ENCODE measurements around the gene ZDHHC12.

The ZDHHC12 gene

DNA sequence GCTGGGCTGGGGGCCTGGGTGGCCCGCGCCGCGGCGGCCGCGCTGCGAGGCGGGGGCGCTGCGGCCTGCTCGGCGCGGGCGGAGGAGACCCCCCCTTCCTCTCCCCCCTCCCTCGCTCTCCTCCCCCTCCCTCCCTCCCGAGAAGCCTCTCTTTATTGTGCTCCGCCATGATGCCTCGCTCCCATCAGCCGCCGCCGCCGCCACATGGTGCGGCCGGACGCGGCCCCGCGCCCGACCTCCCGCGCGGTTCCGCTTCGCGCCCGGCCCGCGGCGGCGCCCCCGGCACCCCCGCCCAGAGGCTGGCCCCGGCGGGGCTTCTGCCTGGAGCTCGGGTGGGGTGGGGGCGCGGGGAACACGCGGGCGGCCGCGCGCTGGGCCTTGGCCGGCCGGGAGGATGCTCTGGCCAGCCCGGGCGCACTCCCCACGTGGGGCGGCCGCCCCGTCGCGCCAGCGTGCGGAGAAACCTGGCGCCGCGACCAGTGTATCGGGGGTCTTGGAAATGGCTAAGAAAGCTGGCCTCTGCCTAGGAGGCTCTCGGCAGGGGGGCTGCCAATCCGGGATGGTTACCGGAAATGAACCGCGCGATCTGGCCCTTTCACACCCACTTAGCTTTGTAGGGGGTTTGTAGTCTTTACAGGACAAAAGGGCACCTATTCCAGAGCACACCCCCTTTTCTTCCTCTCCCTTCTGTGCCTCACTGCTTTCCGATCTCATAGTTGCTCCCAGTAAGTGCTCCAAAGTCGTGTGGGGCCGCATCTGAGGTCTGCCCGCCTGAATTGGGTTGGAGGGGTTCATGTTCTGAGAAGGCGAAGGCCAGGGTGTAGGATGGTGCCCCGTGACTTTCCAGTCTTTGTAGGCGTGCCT lies 33.9 kb downstream of the ZDHHC12 start:
- no peak for DNase-seq (ENCODE audit: low read depth, low spot score)
- peak overlapping the region; percentile 81 for H3K27ac ChIP-seq

DNA sequence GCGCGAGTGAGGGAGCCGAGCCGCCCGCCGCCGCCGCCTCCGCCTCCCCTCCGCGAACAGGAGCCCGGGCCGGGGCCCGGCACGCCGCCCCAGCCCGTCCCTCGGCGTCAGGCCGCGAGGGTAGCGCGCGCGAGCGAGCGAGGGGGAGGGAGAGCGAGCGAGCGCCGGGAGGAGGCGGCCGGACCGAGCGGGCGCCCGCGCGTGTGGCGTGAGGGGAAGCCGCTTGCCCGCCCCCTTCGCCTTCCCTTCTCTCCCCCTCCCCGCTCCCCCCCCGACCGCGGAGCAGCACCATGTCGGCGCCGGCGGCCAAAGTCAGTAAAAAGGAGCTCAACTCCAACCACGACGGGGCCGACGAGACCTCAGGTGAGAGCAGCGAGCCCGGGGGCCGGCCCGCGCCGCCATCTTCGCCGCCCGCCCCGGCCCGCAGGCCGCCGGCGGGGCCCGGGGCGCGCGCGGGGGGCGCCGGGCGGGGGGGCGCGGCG lies 34.6 kb downstream of the ZDHHC12 start:
- H3K27ac ChIP-seq: peak overlapping the region; percentile 81
- no peak for DNase-seq (ENCODE audit: low read depth, low spot score)

DNA sequence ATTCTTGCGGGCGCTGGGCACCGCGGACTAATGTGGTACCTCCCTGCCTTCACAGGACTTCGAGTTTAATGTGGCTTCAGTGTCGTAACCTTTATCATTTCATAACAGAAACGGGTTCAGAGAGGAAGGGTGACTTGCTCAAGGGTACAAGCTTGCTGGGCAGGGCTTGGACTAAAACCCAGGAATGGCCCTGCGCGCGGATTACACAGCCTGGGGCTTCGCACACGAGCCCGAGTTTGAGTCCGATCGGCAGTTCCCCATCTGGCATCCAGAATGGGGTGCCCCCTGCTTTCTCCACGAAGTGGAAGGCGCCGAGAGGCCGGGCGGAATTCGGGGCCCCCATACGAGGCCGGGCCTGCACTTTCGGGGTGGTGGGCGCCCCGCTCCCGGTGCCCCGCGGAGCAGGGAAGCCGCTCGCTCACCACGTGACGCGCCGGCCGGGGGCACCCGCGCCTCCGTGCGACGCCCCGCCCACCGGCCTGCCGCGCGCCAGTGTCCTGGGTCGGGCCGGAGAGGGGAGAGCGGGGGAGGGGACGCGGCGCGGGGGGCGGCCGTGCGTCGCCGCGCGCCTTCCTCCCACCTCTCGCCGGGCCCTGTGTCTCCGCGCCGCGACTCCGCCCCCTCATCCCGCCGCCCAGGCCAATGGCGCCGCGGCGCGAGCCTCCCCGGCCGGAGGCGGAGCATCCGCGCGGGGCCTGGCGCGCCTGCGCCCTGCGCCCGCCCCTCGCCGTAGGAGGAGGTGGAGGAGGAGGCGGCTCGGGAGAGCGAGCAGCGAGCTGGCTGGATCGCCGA lies 35.2 kb downstream of the ZDHHC12 start, which contains the start of gene SET:
Gene SET (plus strand): TSS at position 722 of the 792 bp plus-strand sequence. CDS start 361 bp downstream, outside the sequence.
- H3K27ac ChIP-seq: peak within 1 kb of the TSS; percentile 81

DNA sequence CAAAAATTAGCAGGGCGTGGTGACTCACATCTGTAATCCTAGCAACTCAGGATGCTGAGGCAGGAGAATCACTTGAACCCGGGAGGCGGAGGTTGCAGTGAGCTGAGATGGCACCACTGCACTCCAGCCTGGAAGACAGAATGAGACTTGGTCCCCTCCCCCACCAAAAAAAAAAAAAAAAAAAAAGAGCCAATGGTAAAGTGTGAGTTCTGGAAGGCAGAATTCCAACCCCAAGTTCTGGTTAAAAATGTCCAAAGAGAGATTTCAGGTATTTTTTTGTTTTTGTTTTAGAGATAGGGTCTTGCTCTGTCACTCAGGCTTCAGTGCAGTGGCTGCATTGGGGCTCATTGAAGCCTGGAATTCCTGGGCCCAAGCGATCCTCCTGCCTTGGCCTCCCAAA lies 36.5 kb downstream of the ZDHHC12 start:
- peak overlapping the region; percentile 81 for H3K27ac ChIP-seq
- DNase-seq (ENCODE audit: low read depth, low spot score): no peak

More for the DNA sequence above, 35.2 kb downstream of the ZDHHC12 start, which contains the start of gene SET:
- DNase-seq (ENCODE audit: low read depth, low spot score): no peak

- peak overlapping the region; percentile 100 for H3K27ac ChIP-seq
- DNase-seq (ENCODE audit: low read depth, low spot score): no peak
These were observed 38.1 kb downstream of the ZDHHC12 start for GRCh38 chr9:128685636-128686489.

- peak; percentile 89 for DNase-seq (ENCODE audit: low read depth, low spot score)
- peak overlapping the region; percentile 100 for H3K27ac ChIP-seq
These were observed 39.4 kb downstream of the ZDHHC12 start for GRCh38 chr9:128684325-128685199.

- DNase-seq (ENCODE audit: low read depth, low spot score): no peak
- peak overlapping the region; percentile 100 for H3K27ac ChIP-seq
These were observed 39.9 kb downstream of the ZDHHC12 start for GRCh38 chr9:128684065-128684324.

GRCh38 chr9:128683340-128684064 lies 40.4 kb downstream of the ZDHHC12 start:
- peak overlapping the region; percentile 100 for H3K27ac ChIP-seq
- peak; percentile 76 for DNase-seq (ENCODE audit: low read depth, low spot score)

- DNase-seq (ENCODE audit: low read depth, low spot score): no peak
- H3K27ac ChIP-seq: no peak overlapping the region
These were observed 46.1 kb downstream of the ZDHHC12 start for GRCh38 chr9:128677794-128678193.

DNA sequence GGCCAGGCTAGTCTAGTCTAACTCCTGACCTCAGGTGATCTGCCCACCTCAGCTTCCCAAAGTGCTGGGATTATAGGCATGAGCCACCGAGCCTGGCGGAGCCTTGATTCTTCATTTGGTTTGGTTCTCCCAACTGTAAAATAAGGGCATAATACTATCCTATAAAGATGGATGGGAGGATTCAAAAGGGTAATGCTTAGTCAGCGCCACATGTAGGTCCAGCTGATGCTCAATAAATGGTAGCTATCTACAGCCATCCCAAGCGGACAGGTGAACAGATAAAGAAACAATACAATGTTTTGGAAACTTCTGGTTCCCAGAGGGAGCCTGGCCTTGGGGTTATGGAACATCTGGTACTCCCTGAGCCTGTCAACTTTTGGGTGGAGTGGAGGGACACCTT lies 48.5 kb downstream of the ZDHHC12 start:
- no peak for DNase-seq (ENCODE audit: low read depth, low spot score)
- no peak overlapping the region for H3K27ac ChIP-seq

All from epithelial cell of prostate (primary cell).